Upper lobe of left lung (tissue), 6 donors: ENCODE data around the gene ZSCAN16. TPM values are rescaled to one million over a fixed set of nuclear protein-coding genes. Genes with fewer than 3 reads are reported as not detected.

ENCODE experiments used
- ATAC-seq, 2 donors: fragments of 200-7000 bp; cut with Tn5 transposase; one replicate each; pipeline ENCODE4 v1.9.1; 2022; ENCODE audit warnings: mild to moderate bottlenecking in 2 of 2, moderate library complexity in 2 of 2; ENCODE audit not compliant: low FRiP score in 2 of 2
- DNase-seq, 2 donors: peaks; one replicate each; pipeline ENCODE4 v3.0.0-alpha.2; 2019 to 2020
- H3K27ac ChIP-seq, 4 donors: fragments of 200-600 bp; sonication (generic); one replicate each; pipeline ENCODE4 v1.5.1; 2016 to 2019
- H3K27me3 ChIP-seq, 4 donors: fragments of 200-600 bp; sonication (generic); one replicate each; pipeline ENCODE4 v1.5.1; 2017 to 2019
- H3K36me3 ChIP-seq, 4 donors: fragments of 200-600 bp; sonication (generic); one replicate each; pipeline ENCODE4 v1.5.1; 2016 to 2019
- H3K4me1 ChIP-seq, 4 donors: fragments of 200-600 bp; sonication (generic); one replicate each; pipeline ENCODE4 v1.5.1; 2018 to 2019
- H3K4me3 ChIP-seq, 4 donors: fragments of 200-600 bp; sonication (generic); one replicate each; pipeline ENCODE4 v1.5.1; 2017 to 2019; ENCODE audit warnings: mild to moderate bottlenecking in 2 of 4, moderate library complexity in 1 of 4
- H3K9me3 ChIP-seq, 4 donors: fragments of 200-600 bp; sonication (generic); one replicate each; pipeline ENCODE4 v1.5.1; 2018 to 2019
- EP300 ChIP-seq, 4 donors: sonication (generic); formaldehyde crosslinking; IDR thresholded peaks; one replicate each; pipeline ENCODE4 v1.5.1; 2017; ENCODE audit warnings: antibody characterized with exemption in 4 of 4, control low read depth in 2 of 4
- POLR2A ChIP-seq, 4 donors: fragments of 450-650 bp; IDR thresholded peaks; one replicate each; pipeline ENCODE4 v1.5.1; 2016 to 2017; ENCODE audit warnings: antibody characterized with exemption in 4 of 4, mild to moderate bottlenecking in 2 of 4
- POLR2AphosphoS5 ChIP-seq, 2 donors: sonication (generic); formaldehyde crosslinking; IDR thresholded peaks; one replicate each; pipeline ENCODE4 v1.5.1; 2017; ENCODE audit warnings: antibody characterized with exemption in 2 of 2
- WGBS, 2 donors: methylation state at CpG; one replicate each; pipeline ENCODE4 v1.1.5; 2017 to 2018; 5-methylcytosine and 5-hydroxymethylcytosine counted together
- total RNA-seq, 6 donors: library from RNA; depleted of rRNA in 4 of 6; stranded (reverse); fragments of >200 nt in 4 of 6; gene quantifications; one replicate each; pipeline versions ENCODE4 v1.1.0 to v1.2.1, GENCODE V29; 2016 to 2021
- TF ChIP-seq, protein P1 (sequence below), 6 experiments: fragments of 450-650 bp in 4 of 6; fragments of 200-600 bp in 2 of 6; sonication (generic) in 2 of 6; IDR thresholded peaks; one replicate each; pipeline ENCODE4 v1.5.1; 2016 to 2019; ENCODE audit warnings: antibody characterized with exemption in 6 of 6
- donor health status: DM: no; HTN: no; CAD: no; lungs with moderate emphysema.
- donor health status: DM: no; HTN: yes; CAD: no; lungs with severe emphysema.

Gene ZSCAN16
- total RNA-seq, 6 donors from 2014 or later = 4.1 to 16.8 (median 5.1) TPM

- TF ChIP-seq EP300 (IDR thresholded peaks at IDR 0.05) = no peak
- no peak for TF ChIP-seq POLR2A (IDR thresholded peaks at IDR 0.05)
- no peak for TF ChIP-seq POLR2AphosphoS5 (IDR thresholded peaks at IDR 0.05)
- TF ChIP-seq, protein P1, sequence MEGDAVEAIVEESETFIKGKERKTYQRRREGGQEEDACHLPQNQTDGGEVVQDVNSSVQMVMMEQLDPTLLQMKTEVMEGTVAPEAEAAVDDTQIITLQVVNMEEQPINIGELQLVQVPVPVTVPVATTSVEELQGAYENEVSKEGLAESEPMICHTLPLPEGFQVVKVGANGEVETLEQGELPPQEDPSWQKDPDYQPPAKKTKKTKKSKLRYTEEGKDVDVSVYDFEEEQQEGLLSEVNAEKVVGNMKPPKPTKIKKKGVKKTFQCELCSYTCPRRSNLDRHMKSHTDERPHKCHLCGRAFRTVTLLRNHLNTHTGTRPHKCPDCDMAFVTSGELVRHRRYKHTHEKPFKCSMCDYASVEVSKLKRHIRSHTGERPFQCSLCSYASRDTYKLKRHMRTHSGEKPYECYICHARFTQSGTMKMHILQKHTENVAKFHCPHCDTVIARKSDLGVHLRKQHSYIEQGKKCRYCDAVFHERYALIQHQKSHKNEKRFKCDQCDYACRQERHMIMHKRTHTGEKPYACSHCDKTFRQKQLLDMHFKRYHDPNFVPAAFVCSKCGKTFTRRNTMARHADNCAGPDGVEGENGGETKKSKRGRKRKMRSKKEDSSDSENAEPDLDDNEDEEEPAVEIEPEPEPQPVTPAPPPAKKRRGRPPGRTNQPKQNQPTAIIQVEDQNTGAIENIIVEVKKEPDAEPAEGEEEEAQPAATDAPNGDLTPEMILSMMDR (IDR thresholded peaks at IDR 0.05) = no peak
- ATAC-seq = no peak
- WGBS, 2 donors = 68 to 94% methylated on average over 1 of the region's 1 CpG
Observed at GRCh38 chr6:28165563-28165962, 41.2 kb downstream of the ZSCAN16 start.

DNA sequence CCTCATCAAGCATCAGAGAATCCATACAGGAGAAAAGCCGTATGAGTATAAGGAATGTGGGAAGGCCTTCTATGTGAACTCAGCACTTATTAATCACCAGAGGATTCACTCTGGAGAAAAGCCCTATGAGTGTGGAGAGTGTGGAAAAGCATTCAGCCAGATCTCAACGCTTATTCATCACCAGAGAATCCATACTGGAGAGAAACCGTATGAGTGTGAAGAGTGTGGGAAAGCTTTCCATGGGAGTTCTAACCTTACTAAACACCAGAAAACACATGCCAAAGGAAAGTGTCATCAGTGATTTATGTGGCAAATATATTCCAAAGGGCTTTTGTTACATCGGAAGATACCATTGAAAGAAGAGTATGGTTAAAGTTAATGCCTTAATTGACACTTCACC is 42.7 kb downstream of the ZSCAN16 start:
- TF ChIP-seq EP300 (IDR thresholded peaks at IDR 0.05) = no peak
- no peak for TF ChIP-seq POLR2A (IDR thresholded peaks at IDR 0.05)
- TF ChIP-seq, protein P1 (IDR thresholded peaks at IDR 0.05) = no peak
- no peak for TF ChIP-seq POLR2AphosphoS5 (IDR thresholded peaks at IDR 0.05)
- H3K27ac ChIP-seq = no peak overlapping the region
- DNase-seq = no peak
- WGBS, 2 donors = 86 to 93% methylated on average over 4 of the region's 4 CpGs
- no peaks in the 10 kb centered on the region for H3K27me3 ChIP-seq
- H3K9me3 ChIP-seq = no peaks in the 10 kb centered on the region
- no peaks in the 10 kb centered on the region for H3K36me3 ChIP-seq
- ATAC-seq = no peak
- H3K4me3 ChIP-seq = no peak overlapping the region
- H3K4me1 ChIP-seq = peaks cover 0 to 4% (median 0%) of the 10 kb centered on the region in 4 donors

More at GRCh38 chr6:28165563-28165962, 41.2 kb downstream of the ZSCAN16 start:
- no peak overlapping the region for H3K27ac ChIP-seq
- H3K9me3 ChIP-seq = no peaks in the 10 kb centered on the region
- DNase-seq = no peak
- H3K4me3 ChIP-seq = no peak overlapping the region
- peaks cover 3 to 12% (median 5%) of the 10 kb centered on the region in 4 donors for H3K4me1 ChIP-seq
- H3K27me3 ChIP-seq = no peaks in the 10 kb centered on the region
- no peaks in the 10 kb centered on the region for H3K36me3 ChIP-seq

DNA sequence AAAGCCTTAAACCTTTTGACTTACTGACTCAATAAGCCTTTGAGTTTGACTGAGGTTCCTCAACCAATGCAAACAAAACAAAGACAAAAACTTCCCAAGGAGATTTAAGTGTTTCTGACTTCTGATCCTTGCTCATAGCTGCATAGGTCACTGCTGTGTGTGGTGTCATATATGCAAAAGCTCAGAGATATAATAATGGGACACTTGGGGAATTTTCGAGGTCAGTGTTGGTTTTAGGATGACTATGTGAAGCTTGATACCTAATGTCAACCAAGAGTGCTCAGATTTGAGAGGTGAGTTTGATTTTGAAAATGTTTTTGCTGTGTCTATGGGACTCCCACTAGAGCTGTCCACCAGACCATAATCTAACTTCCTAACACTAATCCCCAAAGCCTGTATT is 43.5 kb downstream of the ZSCAN16 start:
- Histone ChIP-seq H3K27me3 (no peaks in the 10 kb centered on the region), H3K36me3 (no peaks in the 10 kb centered on the region), H3K9me3 (no peaks in the 10 kb centered on the region), H3K27ac (no peak overlapping the region), H3K4me3 (no peak overlapping the region), H3K4me1 (no peaks in the 10 kb centered on the region)
- ATAC-seq (no peak), DNase-seq (no peak)
- TF ChIP-seq, protein P1 (IDR thresholded peaks at IDR 0.05) = no peak
- no peak for TF ChIP-seq POLR2AphosphoS5 (IDR thresholded peaks at IDR 0.05)
- no peak for TF ChIP-seq EP300 (IDR thresholded peaks at IDR 0.05)
- WGBS, 2 donors = 64 to 69% methylated on average over 1 of the region's 1 CpG

DNA sequence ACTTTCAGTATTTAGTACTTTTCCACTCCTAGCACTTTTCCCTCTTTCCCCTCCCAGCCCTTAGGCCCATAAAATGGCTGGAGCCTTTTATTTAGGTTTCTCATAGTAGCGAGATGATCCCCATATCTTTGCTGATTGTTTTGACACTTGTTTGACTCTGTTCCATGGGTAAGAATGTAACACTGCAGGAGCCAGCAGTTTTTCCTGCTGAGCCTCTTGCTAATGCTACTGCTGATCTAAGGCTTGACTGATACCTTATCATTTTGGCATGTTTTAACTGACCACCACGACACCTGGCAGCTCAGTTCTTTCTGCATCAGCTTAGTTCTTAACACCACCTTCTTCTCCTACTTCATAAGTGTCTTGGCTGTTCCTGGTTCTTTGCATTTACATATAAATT is 46.9 kb downstream of the ZSCAN16 start:
- TF ChIP-seq, protein P1 (IDR thresholded peaks at IDR 0.05) = no peak
- TF ChIP-seq POLR2AphosphoS5 (IDR thresholded peaks at IDR 0.05) (no peak), EP300 (IDR thresholded peaks at IDR 0.05) (no peak), POLR2A (IDR thresholded peaks at IDR 0.05) (no peak)
- WGBS, 2 donors = 67 to 84% methylated on average over 2 of the region's 2 CpGs
- no peak for DNase-seq
- Histone ChIP-seq H3K27me3 (no peaks in the 10 kb centered on the region), H3K36me3 (no peaks in the 10 kb centered on the region), H3K4me3 (no peak overlapping the region), H3K4me1 (no peaks in the 10 kb centered on the region), H3K9me3 (no peaks in the 10 kb centered on the region), H3K27ac (no peak overlapping the region)
- no peak for ATAC-seq

- TF ChIP-seq, protein P1 (IDR thresholded peaks at IDR 0.05) = no peak
- TF ChIP-seq POLR2AphosphoS5 (IDR thresholded peaks at IDR 0.05) (no peak), POLR2A (IDR thresholded peaks at IDR 0.05) (no peak)
- H3K36me3 ChIP-seq = no peaks in the 10 kb centered on the region
- H3K27ac ChIP-seq = no peak overlapping the region
- H3K4me3 ChIP-seq = no peak overlapping the region
- 95% methylated on average over 2 of the region's 2 CpGs for whole genome bisulfite sequencing, 2 donors
- H3K4me1 ChIP-seq = no peaks in the 10 kb centered on the region
- DNase-seq (no peak), ATAC-seq (no peak)
- H3K27me3 ChIP-seq = no peaks in the 10 kb centered on the region
- H3K9me3 ChIP-seq = no peaks in the 10 kb centered on the region
Observed at GRCh38 chr6:28172006-28172405, 47.6 kb downstream of the ZSCAN16 start.
